KMS-11 (cell line): ENCODE results near the gene STX16.

ENCODE experiments used
- H2AFZ ChIP-seq: fragments of 200-600 bp; sonication (generic); 2 replicates; pipeline ENCODE4 v1.6.1; 2016; ENCODE audit warnings: antibody characterized with exemption, mixed run types, low read depth
- H3K27ac ChIP-seq: fragments of 200-600 bp; sonication (generic); 2 replicates; pipeline ENCODE4 v1.6.1; 2016; ENCODE audit warnings: mild to moderate bottlenecking, mixed run types
- H3K27me3 ChIP-seq: fragments of 200-600 bp; sonication (generic); 2 replicates; pipeline ENCODE4 v1.6.1; 2017; ENCODE audit warnings: mild to moderate bottlenecking, low read depth, mixed run types, moderate library complexity; ENCODE audit not compliant: insufficient read depth
- H3K36me3 ChIP-seq: fragments of 200-600 bp; sonication (generic); 2 replicates; pipeline ENCODE4 v1.6.1; 2017; ENCODE audit warnings: mild to moderate bottlenecking, mixed run types; ENCODE audit not compliant: insufficient read depth
- H3K4me1 ChIP-seq: fragments of 200-600 bp; sonication (generic); 2 replicates; pipeline ENCODE4 v1.6.1; 2016; ENCODE audit warnings: mild to moderate bottlenecking, low read depth, mixed run types; ENCODE audit not compliant: poor library complexity, severe bottlenecking
- H3K4me2 ChIP-seq: fragments of 200-600 bp; sonication (generic); 2 replicates; pipeline ENCODE4 v1.7.0; 2016; ENCODE audit warnings: mild to moderate bottlenecking, mixed run types
- H3K4me3 ChIP-seq: fragments of 200-600 bp; sonication (generic); IDR thresholded peaks from 2 replicates; pipeline ENCODE4 v1.6.1; 2017; ENCODE audit warnings: low read depth, low read length, mixed read lengths; ENCODE audit not compliant: insufficient read depth
- H3K79me2 ChIP-seq: fragments of 200-600 bp; sonication (generic); 2 replicates; pipeline ENCODE4 v1.6.1; 2016; ENCODE audit warnings: low read depth, mixed run types; ENCODE audit not compliant: insufficient read depth
- H3K9ac ChIP-seq: fragments of 200-600 bp; sonication (generic); 2 replicates; pipeline ENCODE4 v1.6.1; 2016; ENCODE audit warnings: mild to moderate bottlenecking, mixed run types
- H4K20me1 ChIP-seq: fragments of 200-600 bp; sonication (generic); 2 replicates; pipeline ENCODE4 v1.6.1; 2016; ENCODE audit warnings: mild to moderate bottlenecking, mixed run types; ENCODE audit not compliant: insufficient read depth
- TF ChIP-seq, protein P1 (sequence below): fragments of 200-600 bp; sonication (generic); conservative IDR thresholded peaks from 2 replicates; pipeline ENCODE4 v1.6.1; 2017; ENCODE audit warnings: low read depth, mild to moderate bottlenecking, antibody characterized with exemption, low read length, moderate library complexity, mixed read lengths

The STX16 gene

DNA sequence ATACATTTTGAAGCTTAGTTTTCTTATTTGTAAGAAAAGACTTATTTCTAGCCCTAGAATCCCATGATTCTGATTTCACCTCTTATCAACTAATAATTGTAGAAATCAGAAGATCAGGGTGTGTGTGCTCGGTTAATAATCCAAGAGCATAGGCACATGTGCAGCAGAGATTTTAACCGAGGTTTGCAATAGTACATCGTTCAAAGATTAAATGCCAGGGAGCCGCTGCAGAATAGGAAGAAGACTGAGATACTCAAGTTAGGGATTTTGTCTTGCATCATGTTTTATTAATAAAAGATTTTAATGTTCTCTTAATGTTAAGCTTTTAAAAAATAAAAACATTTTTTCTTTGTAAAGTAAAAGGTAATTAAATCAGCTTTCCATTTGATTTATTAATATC, 6.9 kb downstream of the STX16 start:
- peaks cover 67% of the 10 kb centered on the region for H3K79me2 ChIP-seq
- H3K27ac ChIP-seq: no peak overlapping the region
- TF ChIP-seq, protein P1, sequence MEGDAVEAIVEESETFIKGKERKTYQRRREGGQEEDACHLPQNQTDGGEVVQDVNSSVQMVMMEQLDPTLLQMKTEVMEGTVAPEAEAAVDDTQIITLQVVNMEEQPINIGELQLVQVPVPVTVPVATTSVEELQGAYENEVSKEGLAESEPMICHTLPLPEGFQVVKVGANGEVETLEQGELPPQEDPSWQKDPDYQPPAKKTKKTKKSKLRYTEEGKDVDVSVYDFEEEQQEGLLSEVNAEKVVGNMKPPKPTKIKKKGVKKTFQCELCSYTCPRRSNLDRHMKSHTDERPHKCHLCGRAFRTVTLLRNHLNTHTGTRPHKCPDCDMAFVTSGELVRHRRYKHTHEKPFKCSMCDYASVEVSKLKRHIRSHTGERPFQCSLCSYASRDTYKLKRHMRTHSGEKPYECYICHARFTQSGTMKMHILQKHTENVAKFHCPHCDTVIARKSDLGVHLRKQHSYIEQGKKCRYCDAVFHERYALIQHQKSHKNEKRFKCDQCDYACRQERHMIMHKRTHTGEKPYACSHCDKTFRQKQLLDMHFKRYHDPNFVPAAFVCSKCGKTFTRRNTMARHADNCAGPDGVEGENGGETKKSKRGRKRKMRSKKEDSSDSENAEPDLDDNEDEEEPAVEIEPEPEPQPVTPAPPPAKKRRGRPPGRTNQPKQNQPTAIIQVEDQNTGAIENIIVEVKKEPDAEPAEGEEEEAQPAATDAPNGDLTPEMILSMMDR: no peak
- no peaks in the 10 kb centered on the region; the same call in 1 of the 2 replicates for H4K20me1 ChIP-seq
- H3K4me3 ChIP-seq: no peak overlapping the region
- no peak overlapping the region for H2AFZ ChIP-seq
- no peak overlapping the region for H3K4me2 ChIP-seq
- peaks cover 23% of the 10 kb centered on the region for H3K4me1 ChIP-seq
- H3K9ac ChIP-seq: no peak overlapping the region
- H3K27me3 ChIP-seq: no peaks in the 10 kb centered on the region
- no peaks in the 10 kb centered on the region for H3K36me3 ChIP-seq

DNA sequence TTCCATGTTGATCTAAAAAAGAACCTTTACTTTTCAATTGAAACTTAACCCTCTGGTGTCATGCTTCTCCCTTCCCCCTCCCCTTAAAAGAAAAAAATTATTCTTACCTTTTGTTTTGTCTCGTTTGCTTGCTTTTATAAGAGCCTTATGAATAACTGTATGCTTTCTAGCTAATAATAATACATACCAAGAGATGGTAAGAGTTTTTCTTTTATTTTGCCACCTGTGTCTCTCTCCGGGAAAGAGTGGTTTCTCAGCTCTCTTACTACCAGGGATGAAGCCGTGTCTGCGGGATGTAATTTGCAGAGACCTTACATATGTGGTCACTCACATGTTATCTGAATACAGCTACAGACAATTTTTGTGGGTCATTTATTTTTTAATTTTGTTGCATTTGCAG, 7.7 kb downstream of the STX16 start:
- H3K4me3 ChIP-seq: no peak overlapping the region
- no peaks in the 10 kb centered on the region for H3K36me3 ChIP-seq
- H3K4me2 ChIP-seq: no peak overlapping the region
- no peak overlapping the region for H2AFZ ChIP-seq
- H3K79me2 ChIP-seq: peaks cover 59% of the 10 kb centered on the region
- H3K4me1 ChIP-seq: peaks cover 15% of the 10 kb centered on the region
- TF ChIP-seq, protein P1: no peak
- H3K27ac ChIP-seq: no peak overlapping the region
- H3K27me3 ChIP-seq: no peaks in the 10 kb centered on the region
- H4K20me1 ChIP-seq: no peaks in the 10 kb centered on the region; the same call in 1 of the 2 replicates
- H3K9ac ChIP-seq: no peak overlapping the region

DNA sequence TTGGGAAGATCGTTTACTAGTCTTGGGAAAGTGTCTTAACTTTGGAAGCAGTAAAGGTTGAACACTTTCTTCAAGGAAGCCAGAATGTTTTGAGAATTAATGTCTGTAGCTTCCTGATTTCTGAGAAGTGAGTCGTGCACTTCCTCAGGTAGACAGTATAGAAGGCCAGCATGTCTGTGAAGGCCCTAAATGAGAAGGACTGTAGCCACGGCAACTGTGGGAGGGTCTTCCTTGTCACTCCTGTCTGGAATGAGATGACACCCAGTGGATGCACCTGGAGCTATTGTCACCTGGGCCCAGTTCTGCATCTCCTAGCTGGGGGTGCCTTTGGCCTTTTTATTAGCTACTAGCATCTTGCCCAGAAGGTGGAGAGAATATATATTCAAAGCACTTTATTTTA, 8.8 kb downstream of the STX16 start:
- TF ChIP-seq, protein P1: no peak
- H3K27me3 ChIP-seq: no peaks in the 10 kb centered on the region
- no peak overlapping the region for H2AFZ ChIP-seq
- no peak overlapping the region for H3K27ac ChIP-seq
- H3K9ac ChIP-seq: no peak overlapping the region
- H3K4me3 ChIP-seq: no peak overlapping the region
- no peak overlapping the region for H3K4me2 ChIP-seq
- H3K4me1 ChIP-seq: peaks cover 4% of the 10 kb centered on the region
- no peaks in the 10 kb centered on the region for H4K20me1 ChIP-seq
- peaks cover 48% of the 10 kb centered on the region; the same call in 1 of the 2 replicates for H3K79me2 ChIP-seq
- H3K36me3 ChIP-seq: no peaks in the 10 kb centered on the region

DNA sequence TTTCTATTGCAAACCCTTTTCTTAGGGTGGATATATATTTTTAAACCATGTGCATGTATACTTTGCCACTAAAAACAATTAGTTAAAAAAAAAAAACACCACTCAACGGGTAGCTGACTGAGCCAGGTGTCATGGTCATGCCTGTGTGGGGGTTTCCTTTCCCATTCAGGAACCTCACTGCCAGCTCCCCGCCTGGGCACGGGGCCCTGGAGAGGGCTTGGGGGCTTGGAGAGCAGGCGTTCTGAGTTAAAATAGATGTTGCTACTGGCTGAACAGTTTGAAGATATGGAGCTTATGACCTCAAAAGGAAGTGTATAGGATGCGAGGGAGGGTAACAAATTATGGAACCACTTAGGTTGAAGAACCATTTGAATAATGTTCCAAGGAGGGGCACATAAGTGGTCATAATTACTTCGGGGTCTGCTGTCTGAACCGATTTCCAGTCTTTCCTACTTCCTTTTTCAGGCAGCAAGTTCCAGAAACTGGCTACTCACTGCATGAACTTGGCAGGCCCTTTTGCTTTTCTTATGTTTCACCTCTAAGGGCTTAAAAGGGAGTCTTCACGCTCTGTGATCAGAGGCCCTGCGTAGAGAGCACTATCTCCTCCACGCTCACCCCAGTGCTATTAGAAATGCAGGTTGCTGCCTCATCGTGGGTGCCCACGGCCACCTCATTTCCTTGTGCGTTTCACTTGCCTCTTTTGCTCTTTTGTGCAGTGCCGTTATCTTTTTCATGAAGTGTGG, 9.9 kb downstream of the STX16 start:
- TF ChIP-seq, protein P1: no peak
- Histone ChIP-seq H3K4me2 (no peak overlapping the region), H3K36me3 (no peaks in the 10 kb centered on the region), H3K27ac (no peak overlapping the region), H3K79me2 (peaks cover 36% of the 10 kb centered on the region; the same call in 1 of the 2 replicates), H2AFZ (no peak overlapping the region), H3K27me3 (no peaks in the 10 kb centered on the region), H3K4me3 (no peak overlapping the region), H3K9ac (no peak overlapping the region), H4K20me1 (no peaks in the 10 kb centered on the region; the same call in 1 of the 2 replicates), H3K4me1 (no peaks in the 10 kb centered on the region)
